Measurements from ENCODE around the gene MECR.

GRCh38 chr1:29157269-29157601 is 73.5 kb downstream of the MECR start:
- TF ChIP-seq CTCF (IDR thresholded peaks at IDR 0.05; ENCODE audit: low read depth, low read length, poor library complexity, severe bottlenecking) (no peak), EZH2phosphoT487 (IDR thresholded peaks at IDR 0.05; ENCODE audit: borderline replicate concordance, low read length) (no peak)
